ENCODE measurements around the gene ADAMTSL1. TPM values are rescaled to one million over a fixed set of nuclear protein-coding genes. Genes with fewer than 3 reads are reported as not detected.

Gene ADAMTSL1
- total RNA-seq, 1 experiment from 2014 or later: 0.94 TPM

GRCh38 chr9:18778846-18779245, 304.9 kb downstream of the ADAMTSL1 start:
- no peak overlapping the region for H3K27ac Mint-ChIP-seq
- DNase-seq (ENCODE audit: low spot score) (no peak), ATAC-seq (no peak)
- TF ChIP-seq EMX1 (CRISPR knock-in tag; IDR thresholded peaks at IDR 0.05): no peak
- H3K4me3 Mint-ChIP-seq: no peak overlapping the region
- no peaks in the 10 kb centered on the region for H3K9me3 Mint-ChIP-seq
- H3K36me3 Mint-ChIP-seq: no peaks in the 10 kb centered on the region
- no peaks in the 10 kb centered on the region for H3K4me1 Mint-ChIP-seq
- ChIA-PET POLR2A (no interaction called here), CTCF (no interaction called here)
- no peaks in the 10 kb centered on the region for H3K27me3 Mint-ChIP-seq (ENCODE audit: low read depth)

DNA sequence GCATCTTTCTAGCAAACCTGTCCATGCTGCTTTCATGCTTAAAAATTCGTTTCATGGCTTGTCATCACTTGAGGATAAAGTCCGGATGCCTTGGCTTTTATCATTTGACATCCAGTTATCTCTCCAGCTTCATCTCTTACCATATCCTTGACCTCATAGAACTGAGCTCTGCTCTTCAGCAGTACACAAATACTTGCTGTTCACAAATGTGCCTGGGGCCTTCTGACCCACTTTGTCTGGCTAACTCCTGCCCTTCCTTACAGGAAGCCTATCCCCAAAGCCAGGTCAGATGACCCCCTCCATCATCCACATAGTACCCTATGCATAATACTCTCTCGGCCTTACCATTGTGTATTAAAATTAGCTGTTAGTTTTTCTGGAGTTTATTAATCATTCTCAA, 310.0 kb downstream of the ADAMTSL1 start:
- POLR2A ChIA-PET: no interaction called here
- DNase-seq (ENCODE audit: low spot score) (no peak), ATAC-seq (no peak)
- no peaks in the 10 kb centered on the region for H3K27me3 Mint-ChIP-seq (ENCODE audit: low read depth)
- no peak overlapping the region for H3K27ac Mint-ChIP-seq
- H3K9me3 Mint-ChIP-seq: no peaks in the 10 kb centered on the region
- no peaks in the 10 kb centered on the region for H3K4me1 Mint-ChIP-seq
- H3K4me3 Mint-ChIP-seq: no peak overlapping the region
- CTCF ChIA-PET: no interaction called here
- TF ChIP-seq STAT6 (CRISPR knock-in tag; conservative IDR thresholded peaks at IDR 0.05; ENCODE audit: low read depth): no peak
- TF ChIP-seq GABPB1 (CRISPR knock-in tag; IDR thresholded peaks at IDR 0.05): no peak
- TF ChIP-seq ZNF671 (CRISPR knock-in tag; IDR thresholded peaks at IDR 0.05): no peak
- H3K36me3 Mint-ChIP-seq: no peaks in the 10 kb centered on the region

- ChIA-PET POLR2A (no interaction called here), CTCF (no interaction called here)
- H3K36me3 Mint-ChIP-seq: no peaks in the 10 kb centered on the region
- ATAC-seq (no peak), DNase-seq (ENCODE audit: low spot score) (no peak)
- H3K4me1 Mint-ChIP-seq: no peaks in the 10 kb centered on the region
- H3K27me3 Mint-ChIP-seq (ENCODE audit: low read depth): no peaks in the 10 kb centered on the region
- H3K27ac Mint-ChIP-seq: no peak overlapping the region
- TF ChIP-seq MYBL2 (CRISPR knock-in tag; IDR thresholded peaks at IDR 0.05) (no peak), CBFB (CRISPR knock-in tag; IDR thresholded peaks at IDR 0.05; ENCODE audit: low read depth) (no peak), NFE2L1 (CRISPR knock-in tag; IDR thresholded peaks at IDR 0.05) (no peak), NR2C2 (CRISPR knock-in tag; IDR thresholded peaks at IDR 0.05) (no peak), ZBTB21 (CRISPR knock-in tag; IDR thresholded peaks at IDR 0.05; ENCODE audit: borderline replicate concordance) (no peak), ESRRA (CRISPR knock-in tag; IDR thresholded peaks at IDR 0.05; ENCODE audit: borderline replicate concordance) (no peak), SMAD4 (CRISPR knock-in tag; IDR thresholded peaks at IDR 0.05) (no peak), ZNF425 (CRISPR knock-in tag; conservative IDR thresholded peaks at IDR 0.05) (no peak), JAZF1 (CRISPR knock-in tag; IDR thresholded peaks at IDR 0.05) (no peak), ZNF671 (CRISPR knock-in tag; IDR thresholded peaks at IDR 0.05) (no peak), GABPB1 (CRISPR knock-in tag; IDR thresholded peaks at IDR 0.05) (no peak), AFF4 (CRISPR knock-in tag; IDR thresholded peaks at IDR 0.05; ENCODE audit: borderline replicate concordance) (no peak), MLX (CRISPR knock-in tag; IDR thresholded peaks at IDR 0.05) (no peak), FOXP1 (CRISPR knock-in tag; IDR thresholded peaks at IDR 0.05; ENCODE audit: borderline replicate concordance) (no peak)
- TF ChIP-seq, protein P1, sequence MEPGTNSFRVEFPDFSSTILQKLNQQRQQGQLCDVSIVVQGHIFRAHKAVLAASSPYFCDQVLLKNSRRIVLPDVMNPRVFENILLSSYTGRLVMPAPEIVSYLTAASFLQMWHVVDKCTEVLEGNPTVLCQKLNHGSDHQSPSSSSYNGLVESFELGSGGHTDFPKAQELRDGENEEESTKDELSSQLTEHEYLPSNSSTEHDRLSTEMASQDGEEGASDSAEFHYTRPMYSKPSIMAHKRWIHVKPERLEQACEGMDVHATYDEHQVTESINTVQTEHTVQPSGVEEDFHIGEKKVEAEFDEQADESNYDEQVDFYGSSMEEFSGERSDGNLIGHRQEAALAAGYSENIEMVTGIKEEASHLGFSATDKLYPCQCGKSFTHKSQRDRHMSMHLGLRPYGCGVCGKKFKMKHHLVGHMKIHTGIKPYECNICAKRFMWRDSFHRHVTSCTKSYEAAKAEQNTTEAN (CRISPR knock-in tag; IDR thresholded peaks at IDR 0.05): no peak
- no peak overlapping the region for H3K4me3 Mint-ChIP-seq
- no peaks in the 10 kb centered on the region for H3K9me3 Mint-ChIP-seq
These were observed 311.7 kb downstream of the ADAMTSL1 start for GRCh38 chr9:18785604-18786003.
